HEK293T (cell line): ENCODE measurements around the gene ANO4.
A peak's percentile ranks its signal among the peaks of the same experiment; 100 is the strongest.

Source experiments
- CTCF ChIA-PET: fragments of 350-600 bp; formaldehyde crosslinking; extraction: SDS; loops from one replicate; lab custom pipeline; 2021; ENCODE audit warnings: antibody characterized with exemption, inconsistent platforms; lab: Yijun Ruan, JAX
- POLR2A ChIA-PET: fragments of 350-600 bp; formaldehyde crosslinking; extraction: SDS; loops from one replicate; lab custom pipeline; 2020; ENCODE audit warnings: antibody characterized with exemption, inconsistent platforms; lab: Yijun Ruan, JAX
- DNase-seq: peaks from one replicate; pipeline ENCODE4 v3.0.0; 2012; ENCODE audit warnings: mixed read lengths; ENCODE audit errors: extremely low spot score
- ARNT ChIP-seq: fragments of 450-650 bp; IDR thresholded peaks from 2 replicates; pipeline ENCODE4 v1.6.1; 2017; ENCODE audit warnings: mild to moderate bottlenecking
- BHLHE40 ChIP-seq: fragments of 450-650 bp; IDR thresholded peaks from 2 replicates; pipeline ENCODE4 v1.6.1; 2016; ENCODE audit warnings: mild to moderate bottlenecking, moderate library complexity, borderline replicate concordance
- CTBP1 ChIP-seq: fragments of 450-650 bp; IDR thresholded peaks from 2 replicates; pipeline ENCODE4 v1.6.1; 2016; ENCODE audit warnings: borderline replicate concordance
- ELF4 ChIP-seq: fragments of 450-650 bp; IDR thresholded peaks from 2 replicates; pipeline ENCODE4 v1.6.1; 2017; ENCODE audit warnings: antibody characterized with exemption
- FOXA1 ChIP-seq: fragments of 450-650 bp; IDR thresholded peaks from 2 replicates; pipeline ENCODE4 v1.6.1; 2016; ENCODE audit warnings: mild to moderate bottlenecking
- FOXK2 ChIP-seq: fragments of 450-650 bp; IDR thresholded peaks from 2 replicates; pipeline ENCODE4 v1.6.1; 2016; ENCODE audit warnings: mild to moderate bottlenecking
- FOXM1 ChIP-seq: fragments of 450-650 bp; IDR thresholded peaks from 2 replicates; pipeline ENCODE4 v1.6.1; 2017; ENCODE audit warnings: mild to moderate bottlenecking, borderline replicate concordance
- HDGF ChIP-seq: fragments of 450-650 bp; IDR thresholded peaks from 2 replicates; pipeline ENCODE4 v1.6.1; 2017; ENCODE audit warnings: antibody characterized with exemption, borderline replicate concordance
- L3MBTL2 ChIP-seq: fragments of 450-650 bp; conservative IDR thresholded peaks from 2 replicates; pipeline ENCODE4 v1.6.1; 2016; ENCODE audit warnings: mild to moderate bottlenecking
- LEF1 ChIP-seq: fragments of 450-650 bp; IDR thresholded peaks from 2 replicates; pipeline ENCODE4 v1.6.1; 2017; ENCODE audit warnings: mild to moderate bottlenecking, borderline replicate concordance
- NFRKB ChIP-seq: fragments of 450-650 bp; IDR thresholded peaks from 2 replicates; pipeline ENCODE4 v1.6.1; 2016; ENCODE audit warnings: mild to moderate bottlenecking, moderate library complexity
- SP1 ChIP-seq: fragments of 450-650 bp; IDR thresholded peaks from 2 replicates; pipeline ENCODE4 v1.6.1; 2017
- SUZ12 ChIP-seq: fragments of 450-650 bp; IDR thresholded peaks from 2 replicates; pipeline ENCODE4 v1.6.1; 2016; ENCODE audit warnings: mild to moderate bottlenecking
- TARDBP ChIP-seq: fragments of 450-650 bp; IDR thresholded peaks from 2 replicates; pipeline ENCODE4 v1.6.1; 2016
- ZNF384 ChIP-seq: fragments of 450-650 bp; IDR thresholded peaks from 2 replicates; pipeline ENCODE4 v1.6.1; 2016
- TF ChIP-seq, protein P1 (sequence below): fragments of 450-650 bp; IDR thresholded peaks from 2 replicates; pipeline ENCODE4 v1.6.1; 2016

Gene ANO4

DNA sequence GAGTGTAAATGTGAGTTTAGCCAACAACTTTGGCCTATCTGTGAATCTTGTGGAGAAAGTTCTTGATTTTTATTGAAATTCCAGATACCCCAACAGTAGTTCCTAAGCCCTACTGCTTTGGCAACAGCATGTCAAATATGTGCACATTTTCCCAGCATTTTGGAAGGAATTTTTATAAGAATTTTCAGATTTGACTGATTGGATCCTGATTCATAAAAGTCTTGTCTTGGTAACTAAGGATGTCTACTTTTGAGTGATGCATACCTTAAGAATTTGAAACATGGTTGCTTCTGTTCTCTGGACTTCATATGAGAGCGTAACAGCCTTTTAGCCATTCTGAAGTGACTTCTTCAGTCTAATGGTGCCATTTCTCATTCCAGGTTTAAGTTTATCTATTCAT is 106.7 kb downstream of the ANO4 start:
- CTCF ChIA-PET = no interaction called here
- no peak for DNase-seq
- POLR2A ChIA-PET = no interaction called here
- TF ChIP-seq TARDBP = no peak
- TF ChIP-seq FOXA1 = no peak

DNA sequence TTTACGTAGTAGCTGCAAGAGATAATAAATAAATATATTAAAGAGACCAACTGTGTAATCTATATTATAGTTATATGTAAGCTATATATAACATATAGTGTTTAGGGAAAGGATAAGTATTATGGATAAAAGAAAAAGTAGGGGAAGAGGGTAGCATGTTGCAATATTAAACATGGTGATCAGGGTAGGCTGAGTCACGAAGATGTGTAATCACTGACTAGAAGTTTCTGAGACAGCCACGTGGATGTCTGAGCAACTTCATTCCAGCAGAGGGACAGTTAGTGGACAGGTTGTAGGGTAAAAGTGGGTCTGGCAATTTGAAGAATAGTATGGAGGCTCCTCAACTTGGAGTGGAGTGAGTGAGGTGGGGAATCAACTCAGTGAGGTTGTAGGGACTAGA is 109.7 kb downstream of the ANO4 start:
- DNase-seq = no peak
- no peak for TF ChIP-seq FOXK2
- TF ChIP-seq, protein P1, sequence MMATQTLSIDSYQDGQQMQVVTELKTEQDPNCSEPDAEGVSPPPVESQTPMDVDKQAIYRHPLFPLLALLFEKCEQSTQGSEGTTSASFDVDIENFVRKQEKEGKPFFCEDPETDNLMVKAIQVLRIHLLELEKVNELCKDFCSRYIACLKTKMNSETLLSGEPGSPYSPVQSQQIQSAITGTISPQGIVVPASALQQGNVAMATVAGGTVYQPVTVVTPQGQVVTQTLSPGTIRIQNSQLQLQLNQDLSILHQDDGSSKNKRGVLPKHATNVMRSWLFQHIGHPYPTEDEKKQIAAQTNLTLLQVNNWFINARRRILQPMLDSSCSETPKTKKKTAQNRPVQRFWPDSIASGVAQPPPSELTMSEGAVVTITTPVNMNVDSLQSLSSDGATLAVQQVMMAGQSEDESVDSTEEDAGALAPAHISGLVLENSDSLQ = no peak
- no peak for TF ChIP-seq NFRKB
- no peak for TF ChIP-seq BHLHE40
- TF ChIP-seq SUZ12 = no peak
- TF ChIP-seq ELF4 = no peak
- TF ChIP-seq FOXM1 = no peak
- TF ChIP-seq SP1 = no peak
- no peak for TF ChIP-seq FOXA1
- TF ChIP-seq ARNT = no peak
- no peak for TF ChIP-seq L3MBTL2
- TF ChIP-seq LEF1 = no peak
- no peak for TF ChIP-seq ZNF384
- no peak for TF ChIP-seq HDGF
- ChIA-PET POLR2A (no interaction called here), CTCF (no interaction called here)

DNA sequence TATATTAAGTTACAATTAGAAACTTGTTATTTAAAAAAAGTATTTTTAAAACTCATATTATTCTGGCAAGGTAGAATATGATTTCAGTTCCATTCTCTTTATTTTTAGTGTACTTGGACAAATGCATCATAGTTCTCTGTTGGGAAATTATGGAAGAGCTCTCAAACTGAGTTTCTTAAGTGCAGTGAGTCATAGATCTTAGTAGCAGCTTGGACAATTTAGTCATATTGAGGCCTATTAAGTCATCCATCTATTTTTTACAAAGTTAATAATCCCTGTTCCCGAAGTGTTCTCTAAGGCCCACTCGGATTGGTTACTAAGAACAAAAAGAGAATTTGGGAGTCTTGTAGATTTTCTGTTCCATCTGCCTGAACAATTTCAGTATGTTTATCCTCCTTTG is 113.9 kb downstream of the ANO4 start:
- CTCF ChIA-PET = no interaction called here
- POLR2A ChIA-PET = no interaction called here
- no peak for TF ChIP-seq ZNF384
- no peak for TF ChIP-seq BHLHE40
- no peak for TF ChIP-seq TARDBP
- TF ChIP-seq SUZ12 = no peak
- no peak for TF ChIP-seq ARNT
- TF ChIP-seq FOXA1 = no peak
- TF ChIP-seq FOXK2 = no peak
- TF ChIP-seq SP1 = no peak
- TF ChIP-seq ELF4 = no peak
- no peak for TF ChIP-seq LEF1
- TF ChIP-seq FOXM1 = no peak
- TF ChIP-seq HDGF = no peak
- no peak for TF ChIP-seq CTBP1
- no peak for TF ChIP-seq L3MBTL2
- no peak for TF ChIP-seq NFRKB
- TF ChIP-seq, protein P1 = no peak
- no peak for DNase-seq

DNA sequence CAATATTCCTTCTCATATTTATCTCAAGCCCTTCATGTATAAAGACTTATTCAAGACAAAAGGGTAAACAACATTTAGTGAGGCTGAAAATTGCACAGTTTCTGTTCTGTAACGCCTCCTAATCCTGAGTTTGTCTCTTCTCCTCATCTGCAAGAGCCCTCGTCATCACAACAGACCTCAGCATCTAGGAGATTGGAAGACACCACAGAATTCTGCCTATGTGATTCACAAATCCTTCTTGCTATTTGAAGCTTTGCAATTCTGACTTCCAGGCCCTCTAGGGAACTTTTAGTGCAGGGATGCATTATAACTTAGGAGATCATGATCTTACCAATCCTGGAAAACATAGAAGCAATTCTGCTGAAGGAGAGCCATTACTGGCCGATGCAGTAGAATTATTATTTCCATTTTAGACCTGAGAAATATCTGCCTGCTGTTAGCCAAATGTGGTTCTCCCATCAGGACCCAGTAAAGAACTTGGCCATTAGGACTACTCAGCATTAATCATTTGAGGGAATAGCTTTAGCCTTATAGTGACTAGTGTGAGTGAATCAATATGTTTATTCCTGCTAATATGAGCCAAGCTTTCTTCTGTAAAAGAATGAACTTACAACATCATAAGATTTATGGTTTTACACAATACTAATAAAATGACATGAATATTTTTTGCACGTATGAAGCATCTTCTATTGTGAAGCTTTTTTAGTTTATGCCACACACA is 119.5 kb downstream of the ANO4 start:
- TF ChIP-seq FOXM1 (no peak), LEF1 (no peak), HDGF (no peak), CTBP1 (no peak), FOXA1 (no peak), ELF4 (no peak), BHLHE40 (no peak), TARDBP (no peak), L3MBTL2 (no peak)
- ChIA-PET CTCF (no interaction called here), POLR2A (no interaction called here)
- no peak for DNase-seq

DNA sequence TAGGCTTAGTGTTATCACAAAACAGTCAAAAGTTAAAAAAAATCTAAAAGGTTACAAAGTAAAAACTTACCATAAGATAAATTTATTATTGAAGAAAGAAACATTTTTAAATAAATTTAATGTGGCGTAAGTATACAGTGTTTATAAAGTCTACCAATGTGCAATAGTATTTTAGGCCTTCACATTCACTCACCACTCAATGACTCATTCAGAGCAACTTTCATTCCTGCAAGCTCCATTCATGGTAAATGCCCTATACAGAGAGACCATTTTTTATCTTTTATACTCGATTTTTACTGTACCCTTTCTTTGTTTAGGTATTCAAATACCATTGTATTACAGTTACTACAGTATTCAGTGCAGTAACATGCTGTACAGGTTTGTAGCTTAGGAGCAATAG is 124.5 kb downstream of the ANO4 start:
- TF ChIP-seq BHLHE40 = no peak
- TF ChIP-seq NFRKB = no peak
- TF ChIP-seq CTBP1 = no peak
- no peak for TF ChIP-seq ZNF384
- TF ChIP-seq TARDBP = no peak
- TF ChIP-seq, protein P1 = no peak
- TF ChIP-seq LEF1 = no peak
- TF ChIP-seq ELF4 = no peak
- no peak for TF ChIP-seq HDGF
- TF ChIP-seq FOXK2 = no peak
- no peak for TF ChIP-seq FOXM1
- TF ChIP-seq FOXA1 = no peak
- TF ChIP-seq SP1 = no peak
- no peak for TF ChIP-seq SUZ12
- no peak for TF ChIP-seq L3MBTL2
- TF ChIP-seq ARNT = no peak
- ChIA-PET CTCF (no interaction called here), POLR2A (no interaction called here)
- DNase-seq = no peak

DNA sequence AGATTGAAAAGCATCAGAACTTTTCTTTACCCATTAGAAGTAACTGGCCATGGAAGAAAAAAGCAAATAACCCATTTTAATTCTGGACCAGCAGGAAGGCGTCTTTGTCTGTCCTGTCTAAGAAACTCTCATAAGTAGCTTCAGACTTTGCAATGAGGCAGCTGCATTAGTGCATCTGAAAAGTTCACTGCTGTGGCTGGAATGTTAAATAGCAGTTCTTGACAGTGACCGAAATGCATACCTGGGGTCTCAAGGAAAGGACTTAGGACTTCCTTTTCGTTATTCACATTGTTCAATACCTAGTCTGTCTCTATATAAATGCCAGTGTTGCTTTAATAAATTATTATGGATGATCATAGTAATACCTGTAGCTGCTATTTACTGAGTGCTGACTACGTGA is 125.9 kb downstream of the ANO4 start:
- CTCF ChIA-PET = interaction anchor here (1.8 kb wide), 1 partner anchor 9 kb away, joined by 4 read pairs; no protein-coding TSS in a partner anchor
- TF ChIP-seq ARNT (no peak), CTBP1 (no peak)
- no peak for DNase-seq
- POLR2A ChIA-PET = no interaction called here

DNA sequence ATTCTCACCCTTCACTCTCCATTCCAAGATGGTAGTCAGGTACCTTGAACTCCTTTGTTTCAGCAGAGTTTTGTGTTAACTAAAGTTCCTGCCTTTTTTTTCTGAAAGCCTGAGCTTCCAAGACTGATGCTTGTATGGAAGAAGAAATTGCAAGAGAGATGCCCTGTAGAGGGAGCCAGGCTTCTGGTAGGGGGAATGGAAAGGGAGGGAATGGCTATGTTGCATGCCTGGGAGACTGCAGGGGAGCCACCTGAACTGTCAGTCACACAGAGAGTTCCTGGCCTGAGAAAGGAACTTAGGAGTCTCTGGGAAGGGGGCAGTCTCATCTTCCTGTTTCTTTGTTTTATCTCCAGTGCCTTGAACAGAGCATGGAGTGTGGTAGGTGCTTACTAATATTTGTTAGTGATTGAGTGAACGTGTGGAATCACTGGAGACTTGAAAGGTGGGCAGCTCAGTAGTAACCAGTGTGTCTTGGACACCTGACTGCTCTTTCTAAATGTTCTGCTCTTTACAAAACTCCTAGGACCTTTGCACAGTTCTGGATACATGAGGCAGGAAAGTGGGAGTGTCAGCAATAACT is 132.2 kb downstream of the ANO4 start:
- no peak for TF ChIP-seq SP1
- TF ChIP-seq, protein P1 = peak; percentile 22; the same call in 1 of the 2 replicates
- ChIA-PET POLR2A (no interaction called here), CTCF (no interaction called here)
- peak; percentile 23 for DNase-seq
